KMS-11 (cell line): Measurements from ENCODE around the gene IMMP2L.

Experiments used
- H2AFZ ChIP-seq: fragments of 200-600 bp; sonication (generic); 2 replicates; pipeline ENCODE4 v1.6.1; 2016; ENCODE audit warnings: antibody characterized with exemption, mixed run types, low read depth
- H3K27ac ChIP-seq: fragments of 200-600 bp; sonication (generic); 2 replicates; pipeline ENCODE4 v1.6.1; 2016; ENCODE audit warnings: mild to moderate bottlenecking, mixed run types
- H3K27me3 ChIP-seq: fragments of 200-600 bp; sonication (generic); 2 replicates; pipeline ENCODE4 v1.6.1; 2017; ENCODE audit warnings: mild to moderate bottlenecking, low read depth, mixed run types, moderate library complexity; ENCODE audit not compliant: insufficient read depth
- H3K36me3 ChIP-seq: fragments of 200-600 bp; sonication (generic); 2 replicates; pipeline ENCODE4 v1.6.1; 2017; ENCODE audit warnings: mild to moderate bottlenecking, mixed run types; ENCODE audit not compliant: insufficient read depth
- H3K4me1 ChIP-seq: fragments of 200-600 bp; sonication (generic); 2 replicates; pipeline ENCODE4 v1.6.1; 2016; ENCODE audit warnings: mild to moderate bottlenecking, low read depth, mixed run types; ENCODE audit not compliant: poor library complexity, severe bottlenecking
- H3K4me2 ChIP-seq: fragments of 200-600 bp; sonication (generic); 2 replicates; pipeline ENCODE4 v1.7.0; 2016; ENCODE audit warnings: mild to moderate bottlenecking, mixed run types
- H3K4me3 ChIP-seq: fragments of 200-600 bp; sonication (generic); IDR thresholded peaks from 2 replicates; pipeline ENCODE4 v1.6.1; 2017; ENCODE audit warnings: low read depth, low read length, mixed read lengths; ENCODE audit not compliant: insufficient read depth
- H3K79me2 ChIP-seq: fragments of 200-600 bp; sonication (generic); 2 replicates; pipeline ENCODE4 v1.6.1; 2016; ENCODE audit warnings: low read depth, mixed run types; ENCODE audit not compliant: insufficient read depth
- H3K9ac ChIP-seq: fragments of 200-600 bp; sonication (generic); 2 replicates; pipeline ENCODE4 v1.6.1; 2016; ENCODE audit warnings: mild to moderate bottlenecking, mixed run types
- H4K20me1 ChIP-seq: fragments of 200-600 bp; sonication (generic); 2 replicates; pipeline ENCODE4 v1.6.1; 2016; ENCODE audit warnings: mild to moderate bottlenecking, mixed run types; ENCODE audit not compliant: insufficient read depth
- TF ChIP-seq, protein P1 (sequence below): fragments of 200-600 bp; sonication (generic); conservative IDR thresholded peaks from 2 replicates; pipeline ENCODE4 v1.6.1; 2017; ENCODE audit warnings: low read depth, mild to moderate bottlenecking, antibody characterized with exemption, low read length, moderate library complexity, mixed read lengths

The IMMP2L gene

GRCh38 chr7:111320133-111320532 lies 242.2 kb downstream of the IMMP2L start:
- Histone ChIP-seq H3K36me3 (no peaks in the 10 kb centered on the region), H3K9ac (no peak overlapping the region), H3K27me3 (no peaks in the 10 kb centered on the region), H3K79me2 (no peaks in the 10 kb centered on the region), H2AFZ (no peak overlapping the region), H3K4me3 (no peak overlapping the region), H3K4me2 (no peak overlapping the region), H3K27ac (no peak overlapping the region), H3K4me1 (no peaks in the 10 kb centered on the region), H4K20me1 (no peaks in the 10 kb centered on the region)
- TF ChIP-seq, protein P1, sequence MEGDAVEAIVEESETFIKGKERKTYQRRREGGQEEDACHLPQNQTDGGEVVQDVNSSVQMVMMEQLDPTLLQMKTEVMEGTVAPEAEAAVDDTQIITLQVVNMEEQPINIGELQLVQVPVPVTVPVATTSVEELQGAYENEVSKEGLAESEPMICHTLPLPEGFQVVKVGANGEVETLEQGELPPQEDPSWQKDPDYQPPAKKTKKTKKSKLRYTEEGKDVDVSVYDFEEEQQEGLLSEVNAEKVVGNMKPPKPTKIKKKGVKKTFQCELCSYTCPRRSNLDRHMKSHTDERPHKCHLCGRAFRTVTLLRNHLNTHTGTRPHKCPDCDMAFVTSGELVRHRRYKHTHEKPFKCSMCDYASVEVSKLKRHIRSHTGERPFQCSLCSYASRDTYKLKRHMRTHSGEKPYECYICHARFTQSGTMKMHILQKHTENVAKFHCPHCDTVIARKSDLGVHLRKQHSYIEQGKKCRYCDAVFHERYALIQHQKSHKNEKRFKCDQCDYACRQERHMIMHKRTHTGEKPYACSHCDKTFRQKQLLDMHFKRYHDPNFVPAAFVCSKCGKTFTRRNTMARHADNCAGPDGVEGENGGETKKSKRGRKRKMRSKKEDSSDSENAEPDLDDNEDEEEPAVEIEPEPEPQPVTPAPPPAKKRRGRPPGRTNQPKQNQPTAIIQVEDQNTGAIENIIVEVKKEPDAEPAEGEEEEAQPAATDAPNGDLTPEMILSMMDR = no peak

DNA sequence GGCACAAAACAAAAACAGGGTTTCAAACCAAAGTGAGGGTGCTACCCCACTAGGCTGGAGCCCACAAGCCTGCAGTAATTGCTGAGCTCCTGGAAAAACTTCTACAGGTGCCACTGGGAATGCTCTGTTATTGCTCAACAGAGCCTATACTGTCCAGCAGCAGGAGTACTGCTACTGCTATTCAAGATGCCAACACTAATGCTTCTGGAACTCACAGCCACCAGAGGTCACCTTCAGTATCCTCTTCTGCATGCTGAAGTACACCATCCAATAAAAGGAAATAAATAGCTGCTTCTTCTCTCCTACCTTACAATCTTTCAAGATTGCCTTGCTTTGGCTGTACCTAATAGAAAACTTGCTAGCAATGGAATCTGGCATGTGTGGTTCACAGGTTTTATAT lies 249.3 kb downstream of the IMMP2L start:
- no peaks in the 10 kb centered on the region for H3K36me3 ChIP-seq
- TF ChIP-seq, protein P1 = no peak
- H3K27ac ChIP-seq = no peak overlapping the region
- no peak overlapping the region for H3K4me3 ChIP-seq
- no peak overlapping the region for H3K9ac ChIP-seq
- no peaks in the 10 kb centered on the region for H4K20me1 ChIP-seq
- no peaks in the 10 kb centered on the region for H3K79me2 ChIP-seq
- no peaks in the 10 kb centered on the region for H3K4me1 ChIP-seq
- H2AFZ ChIP-seq = no peak overlapping the region
- H3K27me3 ChIP-seq = no peaks in the 10 kb centered on the region
- H3K4me2 ChIP-seq = no peak overlapping the region

GRCh38 chr7:111308691-111309090 lies 253.6 kb downstream of the IMMP2L start:
- Histone ChIP-seq H3K27ac (no peak overlapping the region), H3K36me3 (no peaks in the 10 kb centered on the region; the same call in 1 of the 2 replicates), H3K4me2 (no peak overlapping the region), H3K4me3 (no peak overlapping the region), H3K79me2 (no peaks in the 10 kb centered on the region), H3K9ac (no peak overlapping the region), H2AFZ (no peak overlapping the region), H3K4me1 (peaks cover 4% of the 10 kb centered on the region), H3K27me3 (no peaks in the 10 kb centered on the region), H4K20me1 (no peaks in the 10 kb centered on the region)
- TF ChIP-seq, protein P1 = no peak

DNA sequence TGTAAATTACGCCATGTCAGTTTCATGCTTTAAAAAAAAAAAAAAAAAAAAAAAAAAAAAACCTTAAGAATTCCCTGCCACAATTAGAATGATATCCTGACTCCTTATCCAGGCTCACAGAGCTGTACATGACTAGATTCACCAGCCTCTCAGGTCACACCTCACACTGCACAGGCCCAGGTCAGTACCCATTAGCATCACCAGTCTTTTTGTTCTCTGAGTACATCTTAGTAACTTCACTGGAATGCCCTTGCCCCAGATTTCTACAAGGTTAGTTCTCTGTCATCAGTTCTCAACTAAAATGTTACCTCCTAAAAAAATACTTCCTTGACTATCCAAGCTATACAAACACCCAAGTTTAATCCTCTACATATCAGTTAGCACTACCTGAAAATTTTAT lies 260.4 kb downstream of the IMMP2L start:
- Histone ChIP-seq H3K9ac (no peak overlapping the region), H3K4me2 (no peak overlapping the region), H3K27me3 (no peaks in the 10 kb centered on the region), H3K36me3 (no peaks in the 10 kb centered on the region), H3K27ac (no peak overlapping the region), H4K20me1 (no peaks in the 10 kb centered on the region), H3K79me2 (no peaks in the 10 kb centered on the region), H3K4me1 (no peaks in the 10 kb centered on the region), H2AFZ (no peak overlapping the region), H3K4me3 (no peak overlapping the region)
- TF ChIP-seq, protein P1 = no peak
